GDM1 (cell line): ENCODE measurements around the gene TSSK6.

Experiments used
- DNase-seq: peaks from one replicate; lab custom pipeline; 2025; lab: John Stamatoyannopoulos, UW

The TSSK6 gene

DNA sequence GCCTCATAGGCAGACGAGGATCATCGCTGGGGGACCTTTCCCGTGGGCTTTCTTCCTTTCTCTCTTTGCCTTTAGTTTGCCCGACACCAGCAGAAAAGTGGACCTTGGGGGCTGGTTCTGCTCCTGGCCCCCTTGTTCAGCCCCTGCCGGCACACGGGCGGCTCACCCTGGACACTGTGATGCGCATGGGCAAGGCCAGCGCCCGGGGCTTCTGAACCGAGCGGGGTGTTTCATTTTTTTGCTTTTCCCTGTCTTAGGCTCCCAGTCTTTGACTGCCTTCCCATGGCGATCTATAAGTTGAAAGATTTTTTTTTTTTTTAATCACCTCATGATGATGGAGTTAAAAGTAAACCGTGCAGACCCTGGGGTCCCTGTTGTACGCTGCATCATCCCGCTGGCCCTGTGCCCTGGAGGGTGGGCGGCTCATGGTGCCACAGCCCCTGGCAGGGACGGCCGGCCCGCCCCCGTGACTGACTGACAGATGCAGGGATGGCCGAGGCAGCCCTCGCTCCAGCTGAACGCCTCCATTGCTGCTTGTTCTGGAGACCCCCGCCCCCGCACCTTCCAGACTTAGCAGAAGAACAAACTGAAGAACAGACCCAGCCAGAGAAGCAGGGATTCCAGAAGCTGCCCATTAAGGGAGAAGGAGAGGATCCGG, 9.6 kb downstream of the TSSK6 start:
- DNase-seq: no peak

DNA sequence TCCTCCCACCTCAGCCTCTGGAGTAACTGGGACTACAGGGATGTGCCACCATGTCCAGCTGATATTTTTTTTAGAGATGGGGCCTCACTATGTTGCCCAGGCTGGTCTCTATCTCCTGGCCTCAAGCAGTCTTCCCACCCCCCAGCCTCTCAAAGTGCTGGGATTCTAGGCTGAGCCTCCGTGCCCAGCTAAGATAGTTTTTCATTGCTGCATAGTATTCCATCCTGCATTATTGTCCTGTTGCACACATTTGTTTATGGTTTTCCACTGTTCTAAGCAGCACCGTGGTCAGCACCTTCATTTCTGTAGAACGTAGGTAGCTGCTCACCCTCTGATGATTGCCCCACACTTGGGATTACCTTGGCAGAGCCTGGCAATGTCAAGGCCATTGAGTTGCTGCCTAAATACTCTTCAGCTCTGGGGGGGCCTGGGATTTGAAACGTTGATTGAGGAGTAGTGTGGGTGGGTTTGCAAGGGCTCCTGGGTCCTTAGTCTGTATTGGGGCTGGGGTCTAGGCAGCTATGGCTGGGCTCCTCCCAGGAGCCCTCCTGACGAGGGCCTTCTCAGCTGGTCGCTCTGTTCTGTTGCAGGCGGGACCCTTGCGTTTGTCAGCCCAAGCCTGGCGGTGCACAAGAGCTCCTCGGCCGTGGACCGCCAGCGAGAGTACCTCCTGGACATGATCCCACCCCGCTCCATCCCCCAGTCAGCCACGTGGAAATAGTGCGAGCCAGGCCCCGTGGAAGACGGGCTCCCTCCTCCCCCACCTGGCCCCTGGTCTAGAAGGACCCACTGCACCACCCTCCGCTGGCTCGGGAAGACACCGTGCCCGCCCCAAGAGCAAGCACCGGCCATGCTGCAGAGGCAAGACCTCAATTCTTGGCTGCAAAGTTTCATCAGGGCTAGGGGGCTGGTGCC, 10.3 kb downstream of the TSSK6 start:
- no peak for DNase-seq

DNA sequence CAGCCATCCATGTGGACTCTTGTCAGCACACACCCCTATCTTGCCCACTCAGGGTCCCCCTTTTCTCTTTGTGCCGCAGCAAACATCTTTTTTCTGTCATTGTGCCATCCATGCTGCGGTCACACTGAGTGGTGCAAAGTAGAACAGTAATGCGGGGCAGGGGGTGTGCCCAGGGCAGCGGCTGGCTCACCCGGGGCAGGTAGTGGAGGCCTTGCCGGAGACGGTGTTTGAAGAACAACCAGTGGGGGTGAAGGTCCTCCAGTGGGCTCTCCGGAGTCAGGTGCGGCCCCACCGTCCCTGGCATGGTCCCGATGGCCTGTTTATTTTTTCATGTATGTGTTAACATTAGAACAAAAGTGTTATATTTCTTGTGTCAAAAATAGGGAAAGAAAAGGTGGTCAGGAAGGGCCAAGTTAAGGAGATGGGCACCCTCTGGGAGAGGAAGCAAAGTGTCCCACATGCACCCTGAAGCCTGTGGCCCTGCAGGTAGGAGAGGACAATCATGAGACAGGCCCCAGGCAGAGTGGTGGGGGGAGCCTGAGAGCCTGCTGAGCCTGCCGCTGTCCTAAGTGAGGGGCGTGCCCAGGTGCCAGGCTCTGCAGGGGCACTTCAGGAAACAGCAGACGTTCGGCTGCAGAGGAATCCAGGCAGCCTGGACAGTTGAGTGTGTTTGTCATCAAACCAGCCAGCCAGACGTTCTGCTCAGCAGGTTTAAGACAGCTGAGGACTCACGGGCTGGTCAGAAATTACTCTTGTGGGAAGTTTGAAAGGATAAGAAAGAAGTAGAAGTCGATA, 12.3 kb downstream of the TSSK6 start:
- DNase-seq: no peak

DNA sequence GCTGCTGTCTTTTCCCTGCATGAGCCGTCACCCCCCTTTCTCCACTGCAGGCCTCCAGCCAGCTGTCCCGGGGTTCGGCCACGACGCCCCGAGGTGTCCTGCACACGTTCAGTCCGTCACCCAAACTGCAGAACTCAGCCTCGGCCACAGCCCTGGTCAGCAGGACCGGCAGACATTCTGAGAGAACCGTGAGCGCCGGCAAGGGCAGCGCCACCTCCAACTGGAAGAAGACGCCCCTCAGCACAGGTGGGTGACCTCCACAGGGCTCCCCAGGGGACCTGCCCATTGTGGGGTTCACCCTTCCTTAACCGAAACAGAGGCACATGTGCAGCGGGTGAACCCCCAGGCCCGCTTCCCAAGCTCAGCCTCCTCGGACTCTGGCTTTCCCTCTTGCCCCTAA, 13.1 kb downstream of the TSSK6 start:
- DNase-seq: no peak

DNA sequence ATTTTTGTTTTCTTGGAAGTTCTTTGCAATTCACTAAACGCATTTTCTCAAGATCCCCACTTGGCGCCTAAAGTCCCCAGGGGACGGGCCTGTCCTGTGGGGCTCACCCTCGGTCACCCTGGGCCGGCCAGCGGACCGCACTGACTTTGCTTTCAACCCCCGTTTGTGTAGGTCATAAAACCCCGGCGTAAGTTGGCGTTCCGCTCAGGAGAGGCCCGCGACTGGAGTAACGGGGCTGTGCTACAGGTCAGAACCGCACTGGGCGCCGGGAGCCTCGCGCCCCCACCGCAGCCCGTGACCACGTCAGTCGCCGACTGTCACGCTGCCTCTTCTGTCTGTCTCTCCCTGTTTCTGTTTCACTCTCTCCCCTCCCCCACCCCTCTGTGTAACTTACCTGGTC, 13.6 kb downstream of the TSSK6 start:
- DNase-seq: no peak

DNA sequence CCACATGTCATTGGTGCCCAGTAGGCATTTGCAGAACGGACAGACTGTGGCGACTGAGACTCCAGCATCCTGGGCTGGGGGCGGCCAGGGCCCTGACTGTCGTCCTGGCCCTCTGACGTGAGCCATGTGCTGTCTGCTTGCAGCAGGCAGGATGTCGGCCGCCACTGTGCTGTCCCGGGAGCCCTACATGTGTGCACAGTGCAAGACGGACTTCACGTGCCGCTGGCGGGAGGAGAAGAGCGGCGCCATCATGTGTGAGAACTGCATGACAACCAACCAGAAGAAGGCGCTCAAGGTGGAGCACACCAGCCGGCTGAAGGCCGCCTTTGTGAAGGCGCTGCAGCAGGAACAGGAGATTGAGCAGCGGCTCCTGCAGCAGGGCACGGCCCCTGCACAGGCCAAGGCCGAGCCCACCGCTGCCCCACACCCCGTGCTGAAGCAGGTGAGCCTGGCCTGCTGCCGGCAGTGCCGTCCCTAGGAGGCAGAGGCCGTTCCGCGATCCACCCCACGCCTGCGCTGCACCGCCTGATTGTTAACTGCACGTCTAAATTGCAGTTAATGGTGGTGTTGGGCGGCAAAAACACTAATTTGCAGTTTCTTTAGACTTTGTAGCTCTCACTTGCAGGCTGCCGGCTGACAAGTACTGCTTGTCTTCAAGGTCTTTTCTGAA, 14.2 kb downstream of the TSSK6 start:
- no peak for DNase-seq

DNA sequence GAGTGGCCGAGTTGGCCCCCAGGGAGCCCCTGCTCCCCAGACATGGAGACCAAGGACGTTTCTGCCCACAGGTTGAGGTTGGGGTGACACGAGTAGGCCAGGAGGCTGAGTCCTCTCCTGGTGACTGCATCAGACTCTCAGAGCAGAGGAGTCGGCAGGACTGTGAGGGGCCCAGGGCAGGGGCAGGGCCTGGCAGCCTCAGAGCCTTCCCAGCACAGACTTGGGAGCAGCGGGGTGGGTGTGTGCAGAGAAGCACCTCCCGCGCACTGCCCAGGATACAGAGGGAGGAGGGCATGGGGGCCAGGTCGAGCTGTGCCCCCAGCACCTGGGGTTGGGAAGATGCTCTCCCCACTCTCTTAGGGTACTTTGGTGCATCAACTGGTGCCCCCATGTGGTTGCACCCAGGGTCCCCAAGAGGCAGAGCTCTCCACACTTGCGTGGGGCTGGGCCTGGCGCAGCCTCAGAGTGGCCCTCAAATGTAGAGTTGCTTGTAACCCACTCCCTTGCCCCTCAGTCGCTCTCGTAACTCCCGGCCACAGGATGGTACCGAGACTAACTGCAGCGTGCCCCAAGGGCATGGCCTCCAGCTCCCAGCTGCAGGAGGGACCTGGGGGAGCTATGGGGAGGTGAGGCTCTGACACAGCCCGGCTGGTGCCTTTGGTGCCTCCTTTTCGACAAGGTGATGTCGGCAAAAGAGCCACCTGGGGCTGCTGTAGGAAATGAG, 15.9 kb downstream of the TSSK6 start:
- DNase-seq: no peak

DNA sequence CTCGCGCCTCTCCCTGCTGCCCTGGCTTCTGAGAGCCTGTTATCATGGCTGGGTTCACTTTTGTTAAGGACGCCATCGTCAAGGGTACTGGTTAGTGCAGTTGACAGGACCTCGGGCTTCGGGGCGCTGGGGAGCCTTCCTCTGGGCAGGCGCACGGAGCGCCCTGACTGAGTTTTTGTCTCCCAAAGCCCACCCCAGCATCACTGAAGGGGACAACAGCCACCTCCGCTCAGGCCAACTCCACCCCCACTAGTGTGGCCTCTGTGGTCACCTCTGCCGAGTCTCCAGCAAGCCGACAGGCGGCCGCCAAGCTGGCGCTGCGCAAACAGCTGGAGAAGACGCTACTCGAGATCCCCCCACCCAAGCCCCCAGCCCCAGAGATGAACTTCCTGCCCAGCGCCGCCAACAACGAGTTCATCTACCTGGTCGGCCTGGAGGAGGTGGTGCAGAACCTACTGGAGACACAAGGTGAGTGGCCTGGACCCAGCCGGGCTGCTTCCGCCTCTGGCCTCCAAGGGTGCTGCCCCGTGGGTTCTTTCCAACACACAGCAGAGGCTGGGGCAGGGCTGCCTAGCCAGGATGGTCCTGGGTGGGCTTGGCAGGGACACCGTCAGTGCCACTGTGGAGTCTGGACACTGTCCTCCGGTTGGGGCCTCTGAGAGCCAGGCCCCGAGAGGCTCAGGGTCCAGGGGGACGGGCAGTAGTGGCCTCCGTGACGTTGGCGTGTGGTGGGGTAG, 16.9 kb downstream of the TSSK6 start:
- DNase-seq: no peak

DNA sequence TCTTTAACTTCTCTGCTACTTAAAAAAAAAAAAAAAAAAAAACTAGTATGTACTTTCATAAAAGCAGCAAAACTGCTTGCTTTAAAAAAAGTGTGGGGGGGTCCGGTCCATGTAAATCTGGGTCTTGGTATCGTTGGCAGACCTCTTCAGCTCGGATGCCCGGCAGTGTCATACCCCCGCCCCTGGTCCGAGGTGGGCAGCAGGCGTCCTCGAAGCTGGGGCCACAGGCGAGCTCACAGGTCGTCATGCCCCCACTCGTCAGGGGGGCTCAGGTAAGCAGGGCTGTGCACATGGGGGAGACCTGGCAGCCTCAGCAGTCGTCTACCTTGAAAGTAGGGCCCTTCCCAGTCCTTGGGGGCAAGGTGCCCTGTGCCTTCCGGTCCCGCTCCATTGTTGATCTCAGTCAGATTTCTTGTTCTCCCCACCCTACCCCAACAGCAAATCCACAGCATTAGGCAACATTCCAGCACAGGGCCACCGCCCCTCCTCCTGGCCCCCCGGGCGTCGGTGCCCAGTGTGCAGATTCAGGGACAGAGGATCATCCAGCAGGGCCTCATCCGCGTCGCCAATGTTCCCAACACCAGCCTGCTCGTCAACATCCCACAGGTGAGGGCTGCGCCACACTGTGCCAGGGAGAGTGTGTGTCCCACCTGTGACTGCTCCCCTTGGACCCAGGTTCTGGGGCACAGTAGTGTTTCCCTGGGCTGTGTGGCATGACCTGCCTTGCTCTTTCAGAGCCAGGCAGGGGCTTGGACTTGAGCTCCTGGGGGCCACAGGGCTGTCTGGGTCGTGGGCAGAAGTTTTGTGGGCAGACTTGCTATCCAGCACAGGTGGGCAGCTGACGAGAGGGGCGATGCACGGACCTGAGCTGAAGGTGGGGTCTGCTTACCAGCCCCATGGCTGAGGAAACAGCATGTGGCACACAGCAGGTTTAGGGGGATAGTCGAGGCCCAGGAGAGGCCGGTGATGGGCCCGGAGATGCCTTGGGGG, 19.4 kb downstream of the TSSK6 start:
- DNase-seq: no peak

DNA sequence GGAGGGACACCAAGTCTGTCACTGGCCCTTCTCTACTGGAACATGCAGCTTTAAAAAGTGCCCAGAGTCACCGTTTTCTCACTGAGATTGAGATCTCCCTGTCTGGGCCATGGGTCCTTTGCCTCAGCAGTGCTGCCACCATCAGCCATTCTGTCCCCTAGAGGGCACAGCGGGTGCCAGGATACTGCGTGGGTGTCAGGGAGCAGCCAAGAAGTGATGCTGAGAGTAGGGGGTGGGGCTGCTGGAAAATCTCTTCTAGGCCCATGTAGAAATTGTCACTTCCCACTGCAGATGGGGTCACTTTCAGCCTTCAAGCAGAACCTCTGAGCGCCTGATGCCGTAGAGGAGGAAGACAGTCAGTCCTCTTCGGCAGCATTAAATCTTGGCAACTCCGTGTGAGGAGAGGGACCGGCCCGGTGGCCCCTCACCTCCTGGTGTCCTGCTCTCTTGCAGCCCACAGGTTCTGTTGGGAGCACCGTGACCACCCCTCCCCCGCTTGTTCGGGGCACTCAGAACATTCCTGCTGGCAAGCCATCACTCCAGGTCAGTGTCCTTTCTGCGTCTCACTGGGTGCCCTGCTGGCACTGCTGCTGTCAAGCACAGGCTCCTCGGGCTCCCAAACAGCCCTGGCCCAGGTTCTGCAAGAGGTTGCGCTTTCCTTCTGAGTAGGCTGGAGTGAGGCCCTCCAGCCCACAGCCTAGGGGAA, 21.4 kb downstream of the TSSK6 start:
- DNase-seq: no peak

DNA sequence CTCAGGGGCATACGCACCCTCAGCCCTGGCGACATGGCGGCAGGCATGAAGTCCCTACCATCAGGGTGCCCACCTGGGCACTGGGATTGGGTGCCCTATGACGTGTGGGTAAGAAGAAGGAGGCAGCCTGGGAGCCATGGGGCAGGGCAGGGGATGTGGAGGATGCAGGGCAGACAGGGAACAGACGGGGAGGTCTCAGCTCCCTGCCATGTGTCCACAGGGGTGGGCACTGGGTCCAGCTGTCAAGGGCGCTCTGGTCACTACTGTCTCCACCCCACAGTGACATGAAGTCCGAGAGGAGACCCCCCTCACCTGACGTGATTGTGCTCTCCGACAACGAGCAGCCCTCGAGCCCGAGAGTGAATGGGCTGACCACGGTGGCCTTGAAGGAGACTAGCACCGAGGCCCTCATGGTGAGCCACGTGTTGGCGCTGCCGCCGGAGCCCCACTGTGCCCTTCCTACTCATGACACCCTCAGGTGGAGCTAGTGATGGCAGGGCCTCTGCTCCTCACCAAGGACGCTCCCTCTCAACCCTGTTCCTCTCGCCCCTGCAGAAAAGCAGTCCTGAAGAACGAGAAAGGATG, 23.2 kb downstream of the TSSK6 start:
- no peak for DNase-seq

DNA sequence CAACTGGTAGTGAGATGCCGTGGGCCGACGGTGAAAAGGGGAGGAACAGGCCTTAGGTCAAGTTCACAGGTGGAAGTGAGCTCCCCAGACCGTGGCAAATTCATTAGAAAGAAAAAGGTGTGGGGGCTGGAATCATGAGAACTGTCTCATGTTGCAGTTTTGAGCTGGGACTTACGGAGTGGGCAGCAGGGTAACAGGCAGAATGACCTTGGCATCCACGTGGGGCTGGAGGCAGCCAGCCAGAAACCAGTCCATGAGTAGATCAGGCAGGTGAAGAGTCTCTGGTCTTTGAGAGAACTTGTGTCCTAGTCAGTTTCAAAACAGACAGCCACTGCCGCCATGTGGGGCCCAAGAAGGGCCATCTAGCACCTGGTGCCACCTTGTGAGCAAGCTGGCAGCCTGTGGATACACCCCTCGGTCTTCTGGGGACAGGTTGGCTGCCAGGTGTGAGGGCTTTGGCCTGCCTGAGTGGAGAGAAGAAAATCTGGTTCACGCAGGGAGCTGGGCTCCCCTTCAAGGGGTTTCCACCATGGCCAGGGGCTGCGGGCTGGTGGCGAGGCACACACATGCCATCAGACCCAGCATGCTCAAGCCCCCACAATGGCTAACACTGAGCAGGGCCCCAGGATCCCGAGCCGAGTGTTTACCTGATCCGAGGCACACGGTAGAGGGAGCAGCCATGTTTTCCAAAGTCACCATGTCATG, 23.9 kb downstream of the TSSK6 start:
- no peak for DNase-seq

DNA sequence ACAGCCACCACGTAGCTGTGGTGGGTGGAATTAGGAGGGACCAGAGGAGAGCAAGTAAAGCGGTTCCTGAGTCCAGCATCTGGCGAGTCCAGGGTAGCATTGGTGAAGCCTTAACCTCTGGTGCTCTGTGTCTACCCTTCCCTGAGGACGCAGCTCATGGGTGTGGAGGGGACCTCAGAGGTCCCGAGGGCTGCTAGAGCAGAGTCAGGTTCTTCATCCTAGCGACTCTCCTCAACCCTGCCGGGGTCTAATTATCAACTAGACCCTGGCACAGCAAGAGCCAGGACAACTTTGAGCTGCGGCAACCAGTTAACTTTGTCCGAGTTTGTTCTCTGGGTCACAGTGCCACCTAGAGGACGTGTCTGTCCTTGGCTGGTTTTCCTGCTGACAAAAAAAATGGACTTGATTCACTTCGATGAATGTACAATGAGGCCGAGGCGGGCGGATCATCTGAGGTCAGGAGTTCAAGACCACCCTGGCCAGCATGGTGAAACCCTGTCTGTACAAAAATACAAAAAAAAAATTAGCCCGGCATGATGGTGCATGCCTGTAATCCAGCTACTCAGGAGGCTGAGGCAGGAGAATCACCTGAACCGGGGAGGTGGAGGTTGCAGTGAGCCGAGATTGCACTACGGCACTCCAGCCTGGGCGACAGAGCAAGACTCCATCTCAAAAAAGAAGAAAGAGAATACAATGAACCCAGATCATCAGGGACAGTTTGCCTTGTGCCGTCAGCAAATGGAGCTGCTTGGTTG, 25.0 kb downstream of the TSSK6 start:
- DNase-seq: peak; percentile 51

DNA sequence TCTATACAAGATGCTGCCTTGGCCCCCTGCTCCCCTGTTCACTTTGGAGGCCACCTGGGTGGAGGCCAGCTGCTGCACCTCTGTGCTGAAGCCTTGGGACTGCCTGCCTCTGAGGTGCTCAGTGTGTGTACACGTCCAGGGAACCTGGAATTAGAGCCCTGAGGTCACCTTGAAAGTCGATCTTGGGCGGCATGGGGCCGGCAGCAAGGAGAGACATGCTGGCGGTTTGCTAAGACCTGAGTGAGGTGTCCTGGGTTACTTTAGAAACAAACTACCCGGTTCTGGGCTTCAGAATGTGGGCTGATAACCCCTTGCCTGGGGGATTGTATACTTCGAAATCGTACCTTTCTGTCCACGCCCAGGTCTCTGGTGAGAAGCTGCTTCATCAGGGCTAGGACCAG, 25.5 kb downstream of the TSSK6 start:
- no peak for DNase-seq

DNA sequence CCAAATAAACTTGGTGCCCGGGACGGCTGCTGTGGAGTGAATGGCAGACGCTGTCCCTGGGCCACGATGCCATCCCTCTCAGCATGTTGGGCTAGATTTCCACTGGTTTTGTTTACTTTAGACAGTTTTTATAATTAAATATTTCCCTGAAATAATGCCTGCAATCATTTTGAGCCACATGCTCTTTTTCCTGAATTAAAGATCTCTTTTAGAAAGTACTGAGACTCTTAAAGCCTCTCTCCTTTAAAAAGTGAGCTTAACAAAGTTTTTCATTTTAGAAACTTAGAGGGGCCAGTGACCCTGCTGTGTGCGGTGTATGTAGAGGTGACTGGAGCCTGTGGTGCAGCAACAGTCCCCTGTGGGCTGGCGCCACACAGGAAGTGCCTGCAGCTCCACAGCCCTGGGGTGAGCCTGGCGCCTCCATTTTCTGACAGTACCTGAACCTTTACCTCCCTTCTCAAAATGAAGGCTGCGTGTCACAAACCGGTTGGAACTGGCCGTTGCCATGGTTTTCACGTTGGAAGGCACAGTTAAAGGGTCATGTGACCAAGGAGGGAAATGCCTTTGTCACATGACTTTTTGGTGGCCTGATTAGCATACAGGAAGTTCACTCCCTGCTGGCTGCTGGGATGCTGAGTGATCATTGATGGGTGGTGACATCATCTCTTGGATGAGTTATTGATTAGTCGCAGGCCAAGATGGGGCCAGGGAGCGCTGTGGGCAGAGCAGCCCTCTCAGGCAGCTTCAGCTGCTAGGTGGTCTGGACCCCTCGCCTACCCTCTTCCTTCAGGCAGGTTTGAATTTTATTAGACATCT, 26.3 kb downstream of the TSSK6 start:
- DNase-seq: peak; percentile 60
